HG03521 (cell line): Measurements from ENCODE around the gene PCBD1.

Experiments
- ATAC-seq: cut with Tn5 transposase; IDR thresholded peaks from one replicate; pipeline ENCODE4 v1.9.1; 2021; ENCODE audit warnings: mild to moderate bottlenecking, moderate library complexity; ENCODE audit not compliant: unreplicated experiment

The PCBD1 gene

DNA sequence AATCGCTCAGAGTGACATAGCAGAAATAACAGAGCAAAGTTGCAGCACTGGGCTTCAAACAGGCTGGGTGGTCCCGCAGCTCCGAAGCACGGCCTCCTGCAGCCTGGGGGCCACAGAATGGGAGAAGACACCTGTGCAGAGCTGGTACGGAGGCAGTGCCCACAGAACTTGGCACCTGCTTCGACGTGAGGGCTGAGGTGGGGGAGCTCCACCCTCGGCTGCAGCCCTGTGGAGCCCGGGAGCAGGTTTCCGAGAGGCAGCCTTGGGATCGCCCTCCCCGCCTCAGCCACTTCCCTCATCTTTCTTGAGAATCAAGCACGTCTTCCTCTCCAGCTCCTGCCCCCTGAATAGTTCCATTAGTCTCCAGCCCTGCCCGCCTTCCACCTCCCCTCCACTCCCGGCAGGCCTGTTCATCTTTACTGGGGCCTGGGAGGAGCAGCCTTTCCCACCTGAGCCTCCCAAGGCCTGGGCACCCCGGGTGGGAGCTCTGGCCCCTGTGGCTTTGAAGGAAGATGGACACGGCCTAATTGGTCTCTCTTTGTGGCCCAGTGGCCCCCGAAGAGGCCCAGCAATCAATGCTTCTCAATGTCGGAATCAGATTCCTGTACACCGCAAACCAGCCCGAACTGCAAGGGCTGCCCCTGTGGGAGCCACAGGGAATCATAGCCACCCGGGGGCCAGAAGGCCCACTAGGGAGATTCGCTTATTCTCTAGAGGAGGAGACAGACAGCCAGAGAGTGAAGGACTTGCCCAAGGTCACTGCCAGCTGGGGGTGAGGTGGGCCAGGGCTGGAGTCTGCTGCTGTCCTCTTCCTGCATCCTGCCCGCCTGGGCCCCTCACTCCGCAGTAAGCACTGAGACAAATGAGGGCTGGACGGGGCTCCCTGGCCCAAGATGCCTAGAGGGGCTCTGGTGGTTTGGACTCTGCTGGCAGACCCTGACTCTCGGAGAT is 17.0 kb upstream of the PCBD1 start:
- no peak for ATAC-seq

DNA sequence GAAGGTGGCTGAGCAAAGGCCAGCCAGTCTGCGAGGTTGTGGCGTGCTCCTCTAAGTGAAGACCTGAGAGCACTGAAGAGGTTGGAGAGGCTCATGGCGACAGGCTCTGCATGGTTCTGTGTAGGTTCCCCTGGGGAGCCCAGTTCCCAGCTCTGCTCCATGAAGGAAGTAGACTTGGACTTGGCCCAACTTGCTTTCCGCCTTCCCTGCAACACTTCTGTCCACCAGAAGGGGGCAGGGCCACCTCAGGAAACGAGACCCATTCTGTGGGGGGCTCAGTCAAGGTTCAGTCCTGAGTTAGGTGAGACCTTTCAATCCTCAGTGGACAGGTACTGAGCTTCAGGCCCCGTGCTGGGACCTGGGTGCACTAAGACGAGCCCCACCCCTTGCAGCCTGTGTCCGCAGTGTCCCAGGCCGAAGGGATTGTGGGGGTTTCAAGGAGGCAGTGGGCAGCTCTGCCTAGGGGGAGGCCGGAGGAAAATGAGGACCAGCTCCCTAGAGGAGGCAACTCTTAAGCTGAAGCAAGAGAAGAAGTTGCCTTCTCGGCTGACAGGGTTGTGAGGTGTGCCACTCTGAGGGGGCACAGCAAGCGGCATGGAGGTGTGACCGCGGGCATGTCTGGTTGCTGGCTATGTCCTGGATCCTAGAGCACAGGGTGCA is 15.0 kb upstream of the PCBD1 start:
- no peak for ATAC-seq

DNA sequence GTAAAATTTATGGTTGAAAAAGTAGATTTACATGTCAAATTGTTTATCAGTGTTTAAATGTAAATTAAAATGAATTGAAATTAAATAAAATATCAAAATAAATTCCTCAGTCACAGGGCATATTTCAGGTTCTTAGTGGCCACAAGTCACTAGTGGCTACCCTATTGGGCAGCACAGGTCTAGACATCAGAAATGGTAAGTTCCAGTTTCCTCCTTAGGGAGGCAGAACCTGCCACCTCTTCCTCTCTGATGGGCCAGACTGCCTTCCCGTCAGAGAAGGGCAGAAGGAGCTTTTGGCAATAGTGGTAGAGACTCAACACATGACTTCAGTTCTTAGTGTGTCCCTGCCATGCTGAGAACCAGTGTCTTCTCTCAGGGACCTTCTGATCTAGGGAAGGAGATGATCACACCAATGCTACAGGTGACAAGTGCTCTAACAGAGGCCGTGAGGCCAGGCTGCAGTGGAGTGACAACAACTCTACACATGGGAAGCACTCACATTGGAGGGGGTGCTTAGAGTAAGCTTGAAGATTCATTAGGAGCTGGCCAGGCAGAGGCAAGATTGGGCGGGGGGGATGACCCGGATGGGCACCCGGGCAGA is 14.4 kb upstream of the PCBD1 start:
- no peak for ATAC-seq

DNA sequence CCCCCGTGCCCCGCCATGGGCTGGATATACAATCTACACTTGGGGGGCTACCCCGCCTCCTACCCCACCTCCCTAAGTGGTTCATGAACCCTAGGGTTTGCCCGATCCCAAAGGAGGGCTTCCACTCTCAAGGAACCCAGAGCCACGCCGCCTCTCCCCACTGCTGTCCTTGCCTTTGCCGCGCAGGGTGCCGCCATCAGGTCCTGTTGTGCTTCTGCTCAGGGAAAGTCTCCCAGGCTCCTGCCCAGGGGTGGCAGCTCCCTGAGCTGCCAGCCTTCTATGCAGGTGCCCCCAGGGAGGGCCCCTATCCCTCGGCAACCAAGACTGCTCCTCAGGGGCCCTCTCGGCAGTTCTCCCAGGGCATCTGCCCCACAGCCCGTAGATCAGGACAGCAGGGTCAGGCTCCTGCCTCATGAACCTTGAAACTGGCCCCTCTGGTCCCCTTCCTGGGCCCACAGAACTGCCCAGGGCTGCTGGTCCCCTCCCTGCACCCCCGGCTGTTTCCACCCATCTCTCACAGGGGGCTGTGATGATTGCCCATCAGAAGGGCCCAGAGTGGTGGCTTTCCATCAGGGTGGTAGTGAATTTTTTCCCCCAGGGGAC is 13.0 kb upstream of the PCBD1 start:
- ATAC-seq, result no peak

GRCh38 chr10:70899096-70899495 is 10.7 kb upstream of the PCBD1 start:
- no peak for ATAC-seq

DNA sequence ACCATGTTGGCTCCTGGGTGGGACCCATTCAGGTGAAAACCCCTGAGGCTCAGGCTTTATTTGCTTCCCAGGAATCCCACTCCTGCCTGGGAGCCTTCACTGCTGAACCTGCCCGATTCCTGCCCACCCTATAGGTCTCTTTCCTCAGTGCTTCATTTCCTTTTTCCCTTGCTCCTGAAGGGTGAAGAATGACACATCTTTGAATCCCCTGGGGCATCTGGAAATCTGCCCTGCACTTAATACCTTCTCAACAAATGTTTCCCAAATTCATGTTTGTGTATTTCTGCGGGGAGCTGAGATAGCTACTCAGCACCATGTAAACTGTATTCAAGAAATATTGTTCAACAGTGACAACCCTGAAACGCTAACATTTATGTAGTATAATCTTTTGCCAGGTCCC is 10.3 kb upstream of the PCBD1 start:
- no peak for ATAC-seq

DNA sequence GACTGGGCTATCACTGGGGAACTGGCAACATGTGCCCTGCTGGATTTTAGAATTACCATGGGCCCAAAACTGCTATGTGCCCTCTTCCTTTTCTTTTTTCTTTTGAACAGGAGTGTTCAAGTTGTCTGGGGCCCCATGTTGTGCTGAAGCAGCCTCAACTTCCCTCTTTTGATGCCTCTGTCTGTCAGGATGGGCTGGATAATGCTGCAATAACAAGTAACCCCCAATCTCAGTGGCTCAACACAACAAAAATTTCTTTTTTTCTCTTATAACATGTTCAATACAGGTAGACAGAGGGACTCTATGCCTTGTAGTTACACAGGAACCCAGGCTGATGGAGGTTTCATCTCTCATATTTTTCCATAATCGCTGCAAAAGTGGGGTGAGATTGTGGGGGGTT is 8.2 kb upstream of the PCBD1 start:
- no peak for ATAC-seq

DNA sequence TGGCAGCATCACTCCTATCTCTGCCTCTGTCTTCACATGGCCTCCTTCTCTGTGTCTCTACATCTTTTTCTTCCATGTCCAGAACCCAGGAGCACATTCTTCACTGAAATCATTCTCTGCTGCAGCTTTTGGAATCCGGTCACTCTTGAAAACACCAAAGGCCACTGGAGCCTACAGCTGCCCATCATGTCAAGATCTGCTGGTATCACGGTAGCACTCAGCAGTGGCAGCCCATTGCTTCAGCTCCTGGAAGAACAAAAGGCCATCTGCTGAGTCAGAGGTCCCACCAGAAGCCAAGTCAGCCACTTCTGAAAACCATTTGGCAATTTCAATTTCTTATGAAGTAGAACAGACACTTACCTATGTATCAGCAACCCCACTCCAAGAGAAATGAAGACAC is 6.1 kb upstream of the PCBD1 start:
- ATAC-seq, result no peak

DNA sequence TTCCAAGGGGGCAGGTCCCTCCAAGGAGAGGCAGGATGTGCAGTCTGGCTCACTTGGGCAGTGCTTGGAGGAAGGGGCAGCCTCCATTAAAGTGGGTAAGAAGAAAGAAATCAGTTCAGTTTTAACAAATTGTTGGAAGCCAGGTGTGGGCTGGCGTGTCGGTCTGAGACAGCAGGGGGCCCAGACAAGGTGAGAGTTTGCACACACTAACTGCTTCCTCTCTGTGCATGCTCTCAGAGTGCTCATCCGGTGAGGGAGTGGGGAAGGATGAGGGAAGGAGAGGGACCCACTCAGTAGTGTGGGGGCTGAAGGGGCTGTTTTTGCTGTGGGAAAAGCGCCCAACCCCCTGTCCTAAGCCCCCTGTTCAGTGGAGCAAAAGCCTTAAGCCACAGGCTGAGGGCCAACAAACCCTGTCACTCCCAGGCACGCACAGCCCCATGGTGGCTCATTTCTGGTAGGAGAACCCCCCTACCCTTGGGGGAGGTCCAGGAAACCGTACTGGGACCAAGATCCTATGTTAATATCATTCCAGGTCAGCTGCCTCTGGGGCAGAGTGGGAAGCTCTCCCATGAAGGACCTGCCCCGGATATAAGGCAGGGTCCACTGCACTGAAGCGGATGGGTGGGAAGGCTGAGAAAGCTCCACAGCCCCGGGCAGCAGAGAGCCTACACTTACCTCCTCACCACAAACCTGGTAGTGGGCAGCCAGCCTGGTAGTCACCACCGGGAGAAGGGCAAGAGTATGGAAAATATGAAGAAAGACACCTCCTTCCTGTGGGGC is 5.1 kb upstream of the PCBD1 start:
- no peak for ATAC-seq

DNA sequence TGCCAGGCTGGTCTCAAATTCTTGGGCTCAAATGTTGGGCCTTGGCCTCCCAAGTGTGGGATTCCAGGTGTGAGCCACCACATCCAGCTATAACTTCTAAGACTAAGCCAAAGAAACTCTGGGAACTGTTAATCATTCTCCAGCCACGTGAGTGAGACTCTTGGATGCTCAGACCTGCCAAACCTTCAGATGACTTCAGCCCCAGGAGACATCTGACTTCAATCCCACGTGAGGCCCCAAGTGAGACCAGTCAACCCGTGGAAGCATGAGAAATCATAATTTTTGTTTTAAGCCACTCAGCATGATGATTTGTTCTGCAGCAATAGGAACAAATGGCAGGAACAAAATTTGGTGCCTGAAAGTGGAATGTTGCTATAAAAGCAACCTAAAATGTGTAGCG is 4.3 kb upstream of the PCBD1 start:
- ATAC-seq, result no peak

- no peak for ATAC-seq
These were observed 3.3 kb upstream of the PCBD1 start for GRCh38 chr10:70891627-70892026.

DNA sequence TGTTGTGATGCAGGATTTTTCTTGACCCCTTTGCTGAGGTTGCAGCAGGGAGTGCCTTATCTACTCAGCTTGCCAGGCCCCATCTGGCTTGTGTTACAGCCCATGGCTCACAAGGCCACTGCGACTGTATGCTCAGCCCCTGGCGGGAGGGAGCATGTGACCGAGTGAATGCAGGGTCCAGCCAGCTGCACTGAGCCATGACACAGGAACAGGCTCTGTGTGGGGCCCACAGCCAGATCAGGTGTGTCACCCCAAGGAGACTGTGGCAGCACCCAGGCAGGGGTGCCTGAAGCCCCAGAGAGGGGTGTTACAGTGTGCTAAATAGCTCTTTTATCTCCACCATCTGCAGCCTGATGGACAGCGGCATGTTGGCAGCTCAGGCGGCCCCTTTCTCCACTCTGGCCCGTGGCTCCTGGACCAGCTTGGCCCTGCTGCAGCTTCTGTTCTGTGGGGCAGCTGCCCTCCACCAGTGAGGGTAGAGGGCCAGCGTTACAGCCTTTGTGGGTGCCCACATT is 2.6 kb upstream of the PCBD1 start:
- no peak for ATAC-seq

- ATAC-seq, result no peak
These were observed 926 bp upstream of the PCBD1 start for GRCh38 chr10:70889291-70889690.

DNA sequence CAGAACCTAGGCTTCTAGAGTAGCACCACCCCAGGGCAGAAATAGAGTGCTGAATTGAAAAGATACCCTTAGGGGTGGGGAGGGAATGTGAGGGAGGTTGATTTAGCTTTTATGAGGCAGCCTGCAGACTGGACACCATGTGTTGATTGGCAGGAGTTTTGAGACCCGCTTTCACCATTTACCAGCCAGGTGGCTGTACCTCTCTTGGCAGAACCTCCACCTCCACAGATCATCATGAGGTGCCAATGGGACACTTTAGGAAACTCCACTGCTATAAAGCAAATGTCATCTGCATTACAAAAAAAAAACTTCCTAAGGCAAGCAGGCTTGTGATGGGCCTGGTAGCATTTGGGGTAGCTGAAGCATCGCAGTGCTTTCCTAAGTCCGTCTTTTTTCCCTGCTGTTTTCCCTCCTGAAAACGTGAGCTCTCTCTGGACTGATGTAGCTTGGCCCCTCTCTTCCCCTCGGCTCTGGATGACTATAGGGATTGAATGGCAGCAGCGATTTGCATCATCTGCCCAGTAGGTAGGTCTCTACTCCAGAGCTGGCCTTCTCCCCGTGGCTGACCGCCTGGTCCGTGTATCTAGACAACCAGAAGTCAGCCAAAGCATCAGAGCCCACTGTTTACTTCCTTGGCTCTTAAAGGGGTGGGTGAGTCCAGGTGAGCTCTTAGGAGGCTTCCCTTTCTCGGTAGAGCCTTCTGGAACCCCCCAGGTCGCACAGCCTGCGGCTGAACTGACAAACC is 1.3 kb downstream of the PCBD1 start:
- no peak for ATAC-seq

GRCh38 chr10:70885931-70886903 is 2.1 kb downstream of the PCBD1 start:
- ATAC-seq, result no peak

- no peak for ATAC-seq
These were observed 2.9 kb downstream of the PCBD1 start for GRCh38 chr10:70885481-70885880.

GRCh38 chr10:70884741-70885140 is 3.6 kb downstream of the PCBD1 start:
- ATAC-seq, result no peak

DNA sequence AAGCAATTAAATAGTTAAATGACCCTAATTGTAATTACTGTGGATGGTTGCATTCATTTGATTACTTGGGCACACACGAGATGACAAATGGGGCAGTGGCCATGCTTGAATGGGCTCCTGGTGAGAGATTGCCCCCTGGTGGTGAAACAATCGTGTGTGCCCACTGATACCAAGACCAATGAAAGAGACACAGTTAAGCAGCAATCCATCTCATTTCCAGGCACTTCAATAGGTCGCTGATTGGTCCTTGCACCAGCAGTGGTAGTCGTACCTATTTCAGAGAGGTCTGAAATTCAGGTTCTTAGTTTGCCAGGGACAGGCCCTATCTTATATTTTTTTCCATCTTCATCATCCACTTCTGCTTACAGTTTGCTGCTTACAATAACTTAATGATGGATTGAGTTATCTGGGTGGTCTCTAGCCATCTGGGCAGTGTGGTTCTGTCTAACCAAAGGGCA is 8.3 kb downstream of the PCBD1 start:
- ATAC-seq, result peak; percentile 66

DNA sequence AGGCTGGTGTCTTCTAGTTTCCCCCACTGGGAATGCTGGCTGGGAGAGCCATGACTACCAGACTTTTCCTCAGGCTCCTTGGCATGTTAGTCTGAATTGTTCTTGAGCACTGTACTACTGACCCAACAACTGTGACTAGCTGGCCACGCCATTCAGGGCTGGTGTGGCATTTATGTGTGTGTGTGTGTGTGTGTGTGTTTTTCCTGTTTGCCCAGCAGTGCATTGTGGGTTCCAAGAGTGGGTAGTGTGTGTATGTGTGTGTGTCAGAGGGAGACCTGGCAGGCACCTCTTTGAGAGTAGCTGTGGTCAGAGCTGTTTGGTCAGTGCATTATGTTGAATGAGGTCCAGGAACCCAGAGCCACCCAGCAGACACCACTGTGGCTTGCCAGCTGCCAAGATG is 9.2 kb downstream of the PCBD1 start:
- ATAC-seq, result no peak
